Measurements from ENCODE around the gene TOMM20. TPM values are rescaled to one million over a fixed set of nuclear protein-coding genes. Genes with fewer than 3 reads are reported as not detected.

Gene TOMM20
- total and polyA plus RNA-seq, 2 experiments from 2014 or later: 51.8 to 99.6 TPM

GRCh38 chr1:235168375-235168774 lies 39.7 kb upstream of the TOMM20 start:
- no peaks in the 10 kb centered on the region for H3K4me1 ChIP-seq (ENCODE audit: insufficient read depth)
- H3K9me3 ChIP-seq (ENCODE audit: low read depth): no peaks in the 10 kb centered on the region
- H3K4me3 ChIP-seq: no peak overlapping the region
- no peak overlapping the region for H3K4me2 ChIP-seq
- 97% methylated on average over 3 of the region's 3 CpGs for WGBS (ENCODE audit: low lambda C conversion rate, missing lambda C conversion rate)
- H3K36me3 ChIP-seq (replicated peaks; ENCODE audit: insufficient read depth, low read depth): no peaks in the 10 kb centered on the region
- H3K27ac ChIP-seq: no peak overlapping the region
- H3K9me2 ChIP-seq (replicated peaks; ENCODE audit: insufficient read depth): no peaks in the 10 kb centered on the region
- peaks cover 4% of the 10 kb centered on the region for H3K79me2 ChIP-seq
- no peaks in the 10 kb centered on the region for H4K20me1 ChIP-seq (ENCODE audit: insufficient read depth, poor library complexity, severe bottlenecking)
- TF ChIP-seq, protein P1, sequence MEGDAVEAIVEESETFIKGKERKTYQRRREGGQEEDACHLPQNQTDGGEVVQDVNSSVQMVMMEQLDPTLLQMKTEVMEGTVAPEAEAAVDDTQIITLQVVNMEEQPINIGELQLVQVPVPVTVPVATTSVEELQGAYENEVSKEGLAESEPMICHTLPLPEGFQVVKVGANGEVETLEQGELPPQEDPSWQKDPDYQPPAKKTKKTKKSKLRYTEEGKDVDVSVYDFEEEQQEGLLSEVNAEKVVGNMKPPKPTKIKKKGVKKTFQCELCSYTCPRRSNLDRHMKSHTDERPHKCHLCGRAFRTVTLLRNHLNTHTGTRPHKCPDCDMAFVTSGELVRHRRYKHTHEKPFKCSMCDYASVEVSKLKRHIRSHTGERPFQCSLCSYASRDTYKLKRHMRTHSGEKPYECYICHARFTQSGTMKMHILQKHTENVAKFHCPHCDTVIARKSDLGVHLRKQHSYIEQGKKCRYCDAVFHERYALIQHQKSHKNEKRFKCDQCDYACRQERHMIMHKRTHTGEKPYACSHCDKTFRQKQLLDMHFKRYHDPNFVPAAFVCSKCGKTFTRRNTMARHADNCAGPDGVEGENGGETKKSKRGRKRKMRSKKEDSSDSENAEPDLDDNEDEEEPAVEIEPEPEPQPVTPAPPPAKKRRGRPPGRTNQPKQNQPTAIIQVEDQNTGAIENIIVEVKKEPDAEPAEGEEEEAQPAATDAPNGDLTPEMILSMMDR (IDR thresholded peaks at IDR 0.05; ENCODE audit: poor library complexity): no peak
- TF ChIP-seq EZH2phosphoT487 (IDR thresholded peaks at IDR 0.05; ENCODE audit: low read depth, severe bottlenecking, unreplicated experiment): no peak
- TF ChIP-seq EZH2 (IDR thresholded peaks at IDR 0.05; ENCODE audit: borderline replicate concordance): no peak
- no peaks in the 10 kb centered on the region for H3K27me3 ChIP-seq
- no peak overlapping the region for H2AFZ ChIP-seq
- DNase-seq (ENCODE audit: low spot score): no peak

DNA sequence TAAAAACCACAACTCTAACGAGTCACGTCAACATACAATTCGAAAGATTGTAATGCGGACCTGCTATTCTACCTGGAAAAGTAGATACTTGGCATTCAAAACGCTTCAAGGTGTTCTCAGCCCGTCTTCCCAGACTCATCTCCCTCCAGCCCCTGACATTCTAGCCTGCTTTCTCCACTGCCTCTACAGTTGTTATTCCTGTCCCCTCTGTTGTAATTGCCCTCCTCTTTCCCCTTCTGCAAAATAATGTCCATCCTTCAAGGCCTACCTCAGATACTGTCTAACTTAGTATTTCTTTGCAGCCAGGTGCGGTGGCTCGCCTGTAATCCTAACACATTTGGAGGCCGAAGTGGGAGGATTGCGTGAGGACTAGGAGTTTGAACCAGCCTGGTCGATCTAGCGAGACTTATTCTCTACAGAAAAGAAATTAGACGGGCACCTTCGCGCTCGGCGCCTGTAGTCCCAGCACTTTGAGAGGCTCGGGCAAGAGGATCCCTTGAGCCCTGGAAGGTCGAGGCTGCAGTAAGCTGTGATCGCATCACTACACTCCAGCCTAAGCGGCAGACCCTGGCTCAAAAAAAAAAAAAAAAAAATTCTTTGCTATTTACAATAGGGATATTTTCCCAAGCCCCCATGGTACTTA lies 33.2 kb upstream of the TOMM20 start:
- Histone ChIP-seq H3K9me3 (ENCODE audit: low read depth) (no peaks in the 10 kb centered on the region), H4K20me1 (ENCODE audit: insufficient read depth, poor library complexity, severe bottlenecking) (no peaks in the 10 kb centered on the region), H2AFZ (peak overlapping the region; percentile 80), H3K27ac (peak overlapping the region; percentile 93), H3K4me1 (ENCODE audit: insufficient read depth) (peaks cover 19% of the 10 kb centered on the region), H3K4me3 (peak overlapping the region; percentile 73), H3K27me3 (no peaks in the 10 kb centered on the region), H3K9me2 (replicated peaks; ENCODE audit: insufficient read depth) (no peaks in the 10 kb centered on the region), H3K36me3 (replicated peaks; ENCODE audit: insufficient read depth, low read depth) (no peaks in the 10 kb centered on the region), H3K4me2 (peak overlapping the region; percentile 84), H3K79me2 (peaks cover 29% of the 10 kb centered on the region)
- no peak for DNase-seq (ENCODE audit: low spot score)
- WGBS (ENCODE audit: low lambda C conversion rate, missing lambda C conversion rate): 68% methylated on average over 21 of the region's 21 CpGs
- TF ChIP-seq, protein P1 (IDR thresholded peaks at IDR 0.05; ENCODE audit: poor library complexity): no peak
- TF ChIP-seq EZH2 (IDR thresholded peaks at IDR 0.05; ENCODE audit: borderline replicate concordance): no peak
- TF ChIP-seq EZH2phosphoT487 (IDR thresholded peaks at IDR 0.05; ENCODE audit: low read depth, severe bottlenecking, unreplicated experiment): no peak

GRCh38 chr1:235160957-235161684 lies 32.5 kb upstream of the TOMM20 start, which contains the start of gene RBM34:
Gene RBM34, minus strand, starts transcription at chr1:235161250. Its CDS starts 24 bp downstream, at chr1:235161226.
- peaks cover 19% of the 10 kb centered on the region for H3K4me1 ChIP-seq (ENCODE audit: insufficient read depth)
- under 1% methylated on average over 52 of the region's 52 CpGs for WGBS (ENCODE audit: low lambda C conversion rate, missing lambda C conversion rate)
- peak within 1 kb of the TSS; percentile 80 for H2AFZ ChIP-seq

More at GRCh38 chr1:235160957-235161684, 32.5 kb upstream of the TOMM20 start, which contains the start of gene RBM34:
- no peaks in the 10 kb centered on the region for H3K27me3 ChIP-seq
- DNase-seq (ENCODE audit: low spot score): peak; percentile 96
- peak within 1 kb of the TSS; percentile 84 for H3K4me2 ChIP-seq
- peak within 1 kb of the TSS; percentile 93 for H3K27ac ChIP-seq
- H3K9me3 ChIP-seq (ENCODE audit: low read depth): no peaks in the 10 kb centered on the region
- H3K4me3 ChIP-seq: peak within 1 kb of the TSS; percentile 73
- TF ChIP-seq EZH2phosphoT487 (IDR thresholded peaks at IDR 0.05; ENCODE audit: low read depth, severe bottlenecking, unreplicated experiment): no peak
- no peak for TF ChIP-seq EZH2 (IDR thresholded peaks at IDR 0.05; ENCODE audit: borderline replicate concordance)
- TF ChIP-seq, protein P1 (IDR thresholded peaks at IDR 0.05; ENCODE audit: poor library complexity): no peak
- H3K36me3 ChIP-seq (replicated peaks; ENCODE audit: insufficient read depth, low read depth): no peaks in the 10 kb centered on the region
- H4K20me1 ChIP-seq (ENCODE audit: insufficient read depth, poor library complexity, severe bottlenecking): no peaks in the 10 kb centered on the region
- H3K9me2 ChIP-seq (replicated peaks; ENCODE audit: insufficient read depth): no peaks in the 10 kb centered on the region
- H3K79me2 ChIP-seq: peaks cover 29% of the 10 kb centered on the region
